VCaP (cell line): ENCODE data around the gene FUT8.

Source experiments
- H3K27ac ChIP-seq: fragments of 450-650 bp; 2 replicates; pipeline ENCODE4 v1.5.1; 2017
- CTCF ChIP-seq: fragments of 450-650 bp; conservative IDR thresholded peaks from 2 replicates; pipeline ENCODE4 v1.5.1; 2017; ENCODE audit warnings: mild to moderate bottlenecking, moderate library complexity

FUT8 gene

GRCh38 chr14:65558363-65558762 lies 145.8 kb downstream of the FUT8 start:
- no peak overlapping the region for H3K27ac ChIP-seq
- no peak for TF ChIP-seq CTCF

GRCh38 chr14:65560340-65561027 lies 148.0 kb downstream of the FUT8 start:
- TF ChIP-seq CTCF = no peak
- H3K27ac ChIP-seq = no peak overlapping the region

GRCh38 chr14:65564370-65564769 lies 151.8 kb downstream of the FUT8 start:
- TF ChIP-seq CTCF = no peak
- no peak overlapping the region for H3K27ac ChIP-seq

- TF ChIP-seq CTCF = no peak
- no peak overlapping the region for H3K27ac ChIP-seq
These were observed 153.4 kb downstream of the FUT8 start for GRCh38 chr14:65565948-65566347.

- H3K27ac ChIP-seq = no peak overlapping the region
- no peak for TF ChIP-seq CTCF
These were observed 154.4 kb downstream of the FUT8 start for GRCh38 chr14:65566820-65567522.

GRCh38 chr14:65574611-65575010 lies 162.1 kb downstream of the FUT8 start:
- TF ChIP-seq CTCF = no peak
- H3K27ac ChIP-seq = no peak overlapping the region

- no peak overlapping the region for H3K27ac ChIP-seq
- TF ChIP-seq CTCF = no peak
These were observed 162.9 kb downstream of the FUT8 start for GRCh38 chr14:65575389-65575788.
